Measurements from ENCODE around the gene STH. TPM values are rescaled to one million over a fixed set of nuclear protein-coding genes. Genes with fewer than 3 reads are reported as not detected.

The STH gene
- total RNA-seq, 2 experiments from 2014 or later = not detected

GRCh38 chr17:46027976-46028325, 28.9 kb downstream of the STH start:
- Mint-ChIP-seq H3K27ac (peak overlapping the region; percentile 69), H3K36me3 (ENCODE audit: low read depth) (peaks cover 69% of the 10 kb centered on the region), H3K9me3 (no peaks in the 10 kb centered on the region), H3K4me1 (ENCODE audit: low read depth) (no peaks in the 10 kb centered on the region), H3K27me3 (no peaks in the 10 kb centered on the region), H3K4me3 (no peak overlapping the region)
- ChIA-PET CTCF (interaction anchor here (1.3 kb wide), 1 partner anchor 17 kb away, joined by 3 read pairs; no protein-coding TSS in a partner anchor), POLR2A (no interaction called here)
- no peak overlapping the region for H3K4me3 ChIP-seq (ENCODE audit: low read length)
- DNase-seq (no peak), ATAC-seq (ENCODE audit: poor library complexity) (no peak)
- H3K27ac ChIP-seq (ENCODE audit: low read depth in 1 of 2, low read length in 2 of 2) = peak overlapping the region in 1 of 2 donors; percentile 16
- H3K4me1 ChIP-seq (ENCODE audit: insufficient read depth, low read length) = no peaks in the 10 kb centered on the region
- TF ChIP-seq CTCF (IDR thresholded peaks at IDR 0.05) = no peak
- H3K36me3 ChIP-seq (ENCODE audit: insufficient read depth, low read length) = peaks cover 43% of the 10 kb centered on the region
- no peaks in the 10 kb centered on the region for H3K9me3 ChIP-seq (ENCODE audit: control insufficient read depth in 1 of 2, insufficient read depth in 1 of 2, low read length in 2 of 2)
- intact Hi-C loops (cut with DNase I, micrococcal nuclease) = no loop called here
- H3K27me3 ChIP-seq (ENCODE audit: control insufficient read depth in 1 of 2, insufficient read depth in 2 of 2, low read length in 2 of 2) = no peaks in the 10 kb centered on the region

- peak overlapping the region in 1 of 2 donors; percentile 16 for H3K27ac ChIP-seq (ENCODE audit: low read depth in 1 of 2, low read length in 2 of 2)
- ATAC-seq (ENCODE audit: poor library complexity) = no peak
Observed at GRCh38 chr17:46028374-46028773, 29.3 kb downstream of the STH start.

GRCh38 chr17:46028981-46029565, 30.0 kb downstream of the STH start:
- Mint-ChIP-seq H3K4me3 (no peak overlapping the region), H3K4me1 (ENCODE audit: low read depth) (no peaks in the 10 kb centered on the region), H3K9me3 (no peaks in the 10 kb centered on the region), H3K36me3 (ENCODE audit: low read depth) (peaks cover 80% of the 10 kb centered on the region), H3K27ac (peak overlapping the region; percentile 69), H3K27me3 (no peaks in the 10 kb centered on the region)
- intact Hi-C loops (cut with DNase I, micrococcal nuclease) = no loop called here
- ChIA-PET CTCF (interaction anchor here (1.3 kb wide), 1 partner anchor 16 kb away, joined by 3 read pairs; no protein-coding TSS in a partner anchor), POLR2A (no interaction called here)
- no peak for DNase-seq
- H3K9me3 ChIP-seq (ENCODE audit: control insufficient read depth in 1 of 2, insufficient read depth in 1 of 2, low read length in 2 of 2) = no peaks in the 10 kb centered on the region
- no peaks in the 10 kb centered on the region for H3K4me1 ChIP-seq (ENCODE audit: insufficient read depth, low read length)
- peak overlapping the region in 1 of 2 donors; percentile 16 for H3K27ac ChIP-seq (ENCODE audit: low read depth in 1 of 2, low read length in 2 of 2)
- no peak for TF ChIP-seq CTCF (IDR thresholded peaks at IDR 0.05)
- no peak for ATAC-seq (ENCODE audit: poor library complexity)
- no peaks in the 10 kb centered on the region for H3K27me3 ChIP-seq (ENCODE audit: control insufficient read depth in 1 of 2, insufficient read depth in 2 of 2, low read length in 2 of 2)
- H3K4me3 ChIP-seq (ENCODE audit: low read length) = no peak overlapping the region
- peaks cover 51% of the 10 kb centered on the region for H3K36me3 ChIP-seq (ENCODE audit: insufficient read depth, low read length)

More at GRCh38 chr17:46028374-46028773, 29.3 kb downstream of the STH start:
- Mint-ChIP-seq H3K27ac (peak overlapping the region; percentile 69), H3K4me3 (no peak overlapping the region), H3K27me3 (no peaks in the 10 kb centered on the region), H3K4me1 (ENCODE audit: low read depth) (no peaks in the 10 kb centered on the region), H3K36me3 (ENCODE audit: low read depth) (peaks cover 73% of the 10 kb centered on the region), H3K9me3 (no peaks in the 10 kb centered on the region)
- Histone ChIP-seq H3K27me3 (ENCODE audit: control insufficient read depth in 1 of 2, insufficient read depth in 2 of 2, low read length in 2 of 2) (no peaks in the 10 kb centered on the region), H3K9me3 (ENCODE audit: control insufficient read depth in 1 of 2, insufficient read depth in 1 of 2, low read length in 2 of 2) (no peaks in the 10 kb centered on the region), H3K4me3 (ENCODE audit: low read length) (no peak overlapping the region), H3K36me3 (ENCODE audit: insufficient read depth, low read length) (peaks cover 44% of the 10 kb centered on the region), H3K4me1 (ENCODE audit: insufficient read depth, low read length) (no peaks in the 10 kb centered on the region)
- CTCF ChIA-PET = interaction anchor here (1.3 kb wide), 1 partner anchor 16 kb away, joined by 3 read pairs; no protein-coding TSS in a partner anchor
- intact Hi-C loops (cut with DNase I, micrococcal nuclease) = no loop called here
- TF ChIP-seq CTCF (IDR thresholded peaks at IDR 0.05) = no peak
- no peak for DNase-seq
- POLR2A ChIA-PET = no interaction called here
